OCI-LY1 (cell line): ENCODE data around the gene TMTC3.

ENCODE experiments used
- H2AFZ ChIP-seq: fragments of 200-600 bp; sonication (generic), shearing (Covaris generic); 2 replicates; pipeline ENCODE4 v1.6.0; 2014; ENCODE audit warnings: antibody characterized with exemption, mild to moderate bottlenecking, low read length
- H3F3A ChIP-seq: fragments of 200-600 bp; sonication (generic), shearing (Covaris generic); 2 replicates; pipeline ENCODE4 v1.6.0; 2014; ENCODE audit warnings: mild to moderate bottlenecking, antibody characterized with exemption, low read length, moderate library complexity; ENCODE audit not compliant: insufficient read depth
- H3K27ac ChIP-seq: fragments of 200-600 bp; sonication (generic); 2 replicates; pipeline ENCODE4 v1.5.1; 2014; ENCODE audit warnings: low read length, mixed run types, mild to moderate bottlenecking, low read depth; ENCODE audit not compliant: poor library complexity, severe bottlenecking
- H3K27me3 ChIP-seq: fragments of 200-600 bp; sonication (generic); 2 replicates; pipeline ENCODE4 v1.6.0; 2014; ENCODE audit warnings: antibody characterized with exemption, mild to moderate bottlenecking, low read length, moderate library complexity; ENCODE audit not compliant: insufficient read depth
- H3K36me3 ChIP-seq: fragments of 200-600 bp; sonication (generic); 2 replicates; pipeline ENCODE4 v1.6.1; 2014; ENCODE audit warnings: mild to moderate bottlenecking, antibody characterized with exemption, low read length, moderate library complexity, mixed read lengths; ENCODE audit not compliant: insufficient read depth
- H3K4me1 ChIP-seq: fragments of 200-600 bp; sonication (generic); 2 replicates; pipeline ENCODE4 v1.5.1; 2014; ENCODE audit warnings: mild to moderate bottlenecking, low read length, moderate library complexity; ENCODE audit not compliant: insufficient read depth, severe bottlenecking
- H3K4me2 ChIP-seq: fragments of 200-600 bp; sonication (generic), shearing (Covaris generic); 2 replicates; pipeline ENCODE4 v1.6.1; 2014; ENCODE audit warnings: low read length
- H3K4me3 ChIP-seq: fragments of 200-600 bp; sonication (generic); 2 replicates; pipeline ENCODE4 v1.5.1; 2014; ENCODE audit warnings: low read length, low read depth, mild to moderate bottlenecking, mixed read lengths; ENCODE audit not compliant: poor library complexity, severe bottlenecking
- H3K79me2 ChIP-seq: fragments of 200-600 bp; shearing (Covaris generic); 2 replicates; pipeline ENCODE4 v1.6.1; 2016; ENCODE audit warnings: mixed run types, low read length, mixed read lengths; ENCODE audit not compliant: insufficient read depth
- H3K9ac ChIP-seq: fragments of 200-600 bp; sonication (generic), shearing (Covaris generic); 2 replicates; pipeline ENCODE4 v1.6.1; 2014; ENCODE audit warnings: mild to moderate bottlenecking, low read length, mixed read lengths
- H3K9me2 ChIP-seq: fragments of 200-600 bp; sonication (generic), shearing (Covaris generic); 2 replicates; pipeline ENCODE4 v1.6.1; 2014; ENCODE audit warnings: low read depth, mild to moderate bottlenecking, low read length, mixed read lengths
- H3K9me3 ChIP-seq: fragments of 200-600 bp; shearing (Covaris generic); 2 replicates; pipeline ENCODE4 v1.6.1; 2014; ENCODE audit warnings: low read length, mixed read lengths
- H4K20me1 ChIP-seq: fragments of 200-600 bp; sonication (generic), shearing (Covaris generic); 2 replicates; pipeline ENCODE4 v1.6.0; 2016; ENCODE audit warnings: mild to moderate bottlenecking, low read length; ENCODE audit not compliant: insufficient read depth
- EZH2 ChIP-seq: fragments of 200-600 bp; sonication (generic), shearing (Covaris generic); IDR thresholded peaks from 2 replicates; pipeline ENCODE4 v1.8.0; 2017; ENCODE audit warnings: borderline replicate concordance, mixed run types, mild to moderate bottlenecking, antibody characterized with exemption, low read length, moderate library complexity, mixed read lengths
- TF ChIP-seq, protein P1 (sequence below): fragments of 200-600 bp; sonication (generic), shearing (Covaris generic); IDR thresholded peaks from 2 replicates; pipeline ENCODE4 v1.5.1; 2017; ENCODE audit warnings: mild to moderate bottlenecking, antibody characterized with exemption, low read length, moderate library complexity, mixed read lengths

The TMTC3 gene

DNA sequence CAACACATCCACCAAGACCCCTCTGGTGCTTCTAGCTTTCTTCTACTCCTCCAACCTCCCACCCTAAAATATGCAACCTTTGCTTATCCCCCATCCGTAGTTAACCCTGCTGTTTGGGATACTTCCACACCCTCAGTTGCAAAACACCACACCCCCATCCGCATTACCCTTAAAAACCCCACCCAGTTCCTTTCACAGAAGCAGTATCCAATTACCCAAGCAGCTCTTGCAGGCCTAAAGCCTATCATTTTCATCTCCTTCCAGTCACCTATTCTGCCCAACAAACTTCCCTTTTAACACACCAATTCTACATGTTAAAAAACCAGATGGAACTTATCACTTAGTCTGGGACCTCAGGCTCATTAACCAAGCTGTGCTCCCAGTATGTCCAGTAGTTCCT lies 88.2 kb downstream of the TMTC3 start:
- H3K27ac ChIP-seq, result no peak overlapping the region
- H4K20me1 ChIP-seq, result no peaks in the 10 kb centered on the region
- no peaks in the 10 kb centered on the region for H3K27me3 ChIP-seq
- H3K9ac ChIP-seq, result no peak overlapping the region
- H3K4me1 ChIP-seq, result peaks cover 9% of the 10 kb centered on the region
- no peaks in the 10 kb centered on the region for H3K79me2 ChIP-seq
- H3K4me2 ChIP-seq, result no peak overlapping the region
- no peaks in the 10 kb centered on the region for H3K36me3 ChIP-seq
- H3F3A ChIP-seq, result no peaks in the 10 kb centered on the region
- TF ChIP-seq, protein P1, sequence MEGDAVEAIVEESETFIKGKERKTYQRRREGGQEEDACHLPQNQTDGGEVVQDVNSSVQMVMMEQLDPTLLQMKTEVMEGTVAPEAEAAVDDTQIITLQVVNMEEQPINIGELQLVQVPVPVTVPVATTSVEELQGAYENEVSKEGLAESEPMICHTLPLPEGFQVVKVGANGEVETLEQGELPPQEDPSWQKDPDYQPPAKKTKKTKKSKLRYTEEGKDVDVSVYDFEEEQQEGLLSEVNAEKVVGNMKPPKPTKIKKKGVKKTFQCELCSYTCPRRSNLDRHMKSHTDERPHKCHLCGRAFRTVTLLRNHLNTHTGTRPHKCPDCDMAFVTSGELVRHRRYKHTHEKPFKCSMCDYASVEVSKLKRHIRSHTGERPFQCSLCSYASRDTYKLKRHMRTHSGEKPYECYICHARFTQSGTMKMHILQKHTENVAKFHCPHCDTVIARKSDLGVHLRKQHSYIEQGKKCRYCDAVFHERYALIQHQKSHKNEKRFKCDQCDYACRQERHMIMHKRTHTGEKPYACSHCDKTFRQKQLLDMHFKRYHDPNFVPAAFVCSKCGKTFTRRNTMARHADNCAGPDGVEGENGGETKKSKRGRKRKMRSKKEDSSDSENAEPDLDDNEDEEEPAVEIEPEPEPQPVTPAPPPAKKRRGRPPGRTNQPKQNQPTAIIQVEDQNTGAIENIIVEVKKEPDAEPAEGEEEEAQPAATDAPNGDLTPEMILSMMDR, result no peak
- TF ChIP-seq EZH2, result no peak
- no peaks in the 10 kb centered on the region for H3K9me3 ChIP-seq
- H3K9me2 ChIP-seq, result no peaks in the 10 kb centered on the region
- H3K4me3 ChIP-seq, result no peak overlapping the region
- H2AFZ ChIP-seq, result no peak overlapping the region

DNA sequence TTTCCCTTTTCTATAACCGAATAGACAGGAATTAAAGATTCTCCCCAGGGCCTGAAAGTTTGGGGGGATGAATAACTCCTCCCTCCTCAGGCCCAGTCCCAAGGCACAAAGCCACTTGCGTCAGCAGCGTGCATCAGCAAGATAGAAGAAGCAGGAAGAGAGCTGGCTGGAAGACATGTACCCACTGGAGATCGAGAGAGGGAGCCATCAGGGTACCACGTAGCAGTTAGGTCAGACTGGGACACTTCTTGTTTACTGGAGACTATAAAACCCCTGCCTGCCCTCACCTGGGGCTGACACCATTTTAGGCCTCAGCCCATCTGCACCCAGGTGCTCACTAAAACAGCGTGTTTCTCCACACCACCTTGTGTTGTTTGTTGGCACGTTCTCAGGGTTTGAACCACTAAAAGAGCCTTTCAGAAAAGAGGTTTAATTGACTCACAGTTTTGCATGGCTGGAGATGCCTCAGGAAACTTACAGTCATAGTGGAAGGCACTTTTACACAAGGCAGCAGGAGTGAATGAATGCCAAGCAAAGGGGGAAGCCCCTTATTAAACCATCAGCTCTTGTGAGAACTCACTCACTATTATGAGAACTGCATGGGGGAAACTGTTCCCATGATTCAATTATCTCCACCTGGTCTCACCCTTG lies 93.2 kb downstream of the TMTC3 start:
- Histone ChIP-seq H3K27ac (no peak overlapping the region), H4K20me1 (no peaks in the 10 kb centered on the region), H3K9me3 (no peaks in the 10 kb centered on the region)

DNA sequence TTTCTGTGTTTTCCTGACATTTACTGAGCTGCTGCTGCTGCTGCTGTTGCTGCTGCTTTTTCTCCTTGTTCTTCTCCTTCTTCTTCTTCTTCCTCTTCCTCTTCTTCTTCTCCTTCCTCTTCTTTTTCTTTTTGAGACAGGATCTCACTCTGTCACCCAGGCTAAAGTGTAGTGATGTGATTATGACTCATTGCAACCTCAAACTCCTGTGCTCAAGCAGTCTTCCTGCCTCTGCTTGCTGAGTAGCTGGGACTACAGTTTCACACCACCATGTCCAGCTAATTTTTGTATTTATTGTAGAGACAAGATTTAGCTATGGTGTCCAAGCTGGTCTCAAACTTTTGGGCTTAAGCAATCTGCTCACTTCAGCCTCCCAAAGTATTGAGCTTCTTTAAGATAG lies 95.8 kb downstream of the TMTC3 start:
- Histone ChIP-seq H3K27ac (no peak overlapping the region), H3K9me2 (no peaks in the 10 kb centered on the region), H3K36me3 (no peaks in the 10 kb centered on the region), H3K4me2 (no peak overlapping the region), H2AFZ (no peak overlapping the region), H3K79me2 (no peaks in the 10 kb centered on the region), H3F3A (no peaks in the 10 kb centered on the region), H3K9ac (no peak overlapping the region), H3K27me3 (no peaks in the 10 kb centered on the region), H3K4me3 (no peak overlapping the region), H3K9me3 (no peaks in the 10 kb centered on the region), H3K4me1 (no peaks in the 10 kb centered on the region), H4K20me1 (no peaks in the 10 kb centered on the region)
- TF ChIP-seq, protein P1, result no peak
- no peak for TF ChIP-seq EZH2

More for the DNA sequence above, 93.2 kb downstream of the TMTC3 start:
- Histone ChIP-seq H3K9ac (no peak overlapping the region), H2AFZ (no peak overlapping the region), H3K4me3 (no peak overlapping the region), H3F3A (no peaks in the 10 kb centered on the region), H3K27me3 (no peaks in the 10 kb centered on the region), H3K79me2 (no peaks in the 10 kb centered on the region), H3K4me2 (no peak overlapping the region), H3K4me1 (no peaks in the 10 kb centered on the region), H3K9me2 (no peaks in the 10 kb centered on the region), H3K36me3 (no peaks in the 10 kb centered on the region)
- TF ChIP-seq, protein P1, result no peak
- TF ChIP-seq EZH2, result no peak
